ENCODE data around the gene DNAJB13.

DNAJB13 gene

DNA sequence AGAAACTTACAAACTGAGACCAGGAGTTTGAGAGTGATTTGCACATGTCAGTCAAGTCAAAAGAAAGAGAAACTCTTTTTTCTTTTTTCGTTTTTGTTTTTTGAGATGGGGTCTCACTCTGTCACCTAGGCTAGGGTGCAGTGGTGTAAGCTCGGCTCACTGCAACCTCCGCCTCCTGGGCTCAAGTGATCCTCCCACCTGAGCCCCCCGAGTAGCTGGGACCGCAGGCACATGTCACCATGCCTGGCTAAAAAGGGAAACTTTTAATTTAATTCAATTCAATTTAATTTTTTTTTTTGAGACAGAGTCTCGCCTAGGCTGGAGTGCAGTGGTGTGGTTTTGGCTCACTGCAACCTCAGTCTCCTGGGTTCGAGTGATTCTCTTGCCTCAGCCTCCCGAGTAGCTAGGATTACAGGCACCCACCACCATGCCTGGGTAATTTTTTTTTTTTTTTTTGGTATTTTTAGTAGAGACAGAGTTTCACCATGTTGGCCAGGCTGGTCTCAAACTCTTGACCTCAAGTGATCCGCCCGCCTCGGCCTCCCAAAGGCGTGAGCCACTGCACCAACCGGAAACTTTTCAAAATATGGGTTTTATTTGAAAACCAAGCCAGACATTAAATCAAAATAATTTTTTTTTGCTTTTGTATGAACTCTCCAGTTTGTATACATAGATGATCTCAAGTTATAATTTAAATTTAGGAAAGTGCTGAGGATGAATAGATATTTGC lies 48.2 kb downstream of the DNAJB13 start:
- Histone ChIP-seq H3K4me1 (ENCODE audit: control insufficient read depth in 1 of 2, insufficient read depth in 2 of 2, low read length in 2 of 2) (no peaks in the 10 kb centered on the region), H3K9ac (ENCODE audit: low read depth in 1 of 2, low read length in 2 of 2) (no peak overlapping the region), H3K27me3 (ENCODE audit: control insufficient read depth in 1 of 2, insufficient read depth in 2 of 2, low read length in 2 of 2) (no peaks in the 10 kb centered on the region), H3K9me3 (ENCODE audit: control insufficient read depth in 1 of 2, low read length in 2 of 2) (no peaks in the 10 kb centered on the region), H3K4me3 (ENCODE audit: low read depth in 1 of 2, low read length in 2 of 2) (no peak overlapping the region), H3K27ac (ENCODE audit: low read depth, low read length) (no peak overlapping the region), H3K36me3 (ENCODE audit: control insufficient read depth in 1 of 2, insufficient read depth in 2 of 2, low read length in 2 of 2) (peaks cover 0 to 13% of the 10 kb centered on the region in 2 donors)

DNA sequence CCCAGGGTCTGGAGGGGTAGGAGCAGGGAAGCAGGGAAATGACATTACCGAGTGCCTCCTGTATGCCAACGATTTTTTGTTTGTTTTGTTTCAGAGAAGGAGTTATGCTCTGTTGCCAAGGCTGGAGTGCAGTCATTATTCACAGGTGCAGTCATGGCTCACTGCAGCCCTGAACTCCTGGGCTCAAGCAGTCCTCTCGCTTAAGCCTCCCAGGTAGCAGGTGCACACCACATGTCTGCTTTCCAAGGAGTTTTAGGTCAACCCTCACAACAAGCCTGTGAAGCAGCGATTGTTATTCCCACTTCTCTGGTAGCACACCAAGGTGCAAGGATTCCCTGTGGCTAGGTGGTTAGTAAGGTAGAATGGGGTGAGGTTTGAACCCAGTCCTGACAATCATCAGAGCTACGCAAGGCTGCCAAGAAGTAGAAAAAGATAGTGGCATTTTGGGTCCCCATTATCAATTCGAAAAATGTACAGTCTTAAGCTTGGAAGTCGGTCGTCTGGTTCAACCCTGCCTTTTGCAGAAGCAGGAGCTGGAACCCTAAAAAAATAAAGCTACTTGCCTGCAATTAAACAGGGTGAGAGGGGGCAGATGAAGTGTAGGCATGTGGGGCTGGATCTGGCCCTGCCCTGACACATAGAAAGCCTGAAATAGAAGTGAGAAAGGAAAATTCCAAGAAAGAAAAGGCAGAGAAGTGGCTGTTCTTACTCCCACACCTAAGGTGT lies 48.9 kb downstream of the DNAJB13 start:
- Histone ChIP-seq H3K9ac (ENCODE audit: low read depth in 1 of 2, low read length in 2 of 2) (no peak overlapping the region), H3K4me1 (ENCODE audit: control insufficient read depth in 1 of 2, insufficient read depth in 2 of 2, low read length in 2 of 2) (peaks cover 3 to 4% of the 10 kb centered on the region in 2 donors), H3K27me3 (ENCODE audit: control insufficient read depth in 1 of 2, insufficient read depth in 2 of 2, low read length in 2 of 2) (no peaks in the 10 kb centered on the region)

GRCh38 chr11:74000307-74001133 lies 49.7 kb downstream of the DNAJB13 start:
- Histone ChIP-seq H3K27me3 (ENCODE audit: control insufficient read depth in 1 of 2, insufficient read depth in 2 of 2, low read length in 2 of 2) (no peaks in the 10 kb centered on the region), H3K4me1 (ENCODE audit: control insufficient read depth in 1 of 2, insufficient read depth in 2 of 2, low read length in 2 of 2) (peaks cover 9 to 12% of the 10 kb centered on the region in 2 donors), H3K4me3 (ENCODE audit: low read depth in 1 of 2, low read length in 2 of 2) (no peak overlapping the region), H3K9me3 (ENCODE audit: control insufficient read depth in 1 of 2, low read length in 2 of 2) (no peaks in the 10 kb centered on the region), H3K9ac (ENCODE audit: low read depth in 1 of 2, low read length in 2 of 2) (no peak overlapping the region), H3K27ac (ENCODE audit: low read depth, low read length) (no peak overlapping the region), H3K36me3 (ENCODE audit: control insufficient read depth in 1 of 2, insufficient read depth in 2 of 2, low read length in 2 of 2) (peaks cover 0 to 13% of the 10 kb centered on the region in 2 donors)

More for the DNA sequence above, 48.9 kb downstream of the DNAJB13 start:
- Histone ChIP-seq H3K27ac (ENCODE audit: low read depth, low read length) (no peak overlapping the region), H3K4me3 (ENCODE audit: low read depth in 1 of 2, low read length in 2 of 2) (no peak overlapping the region), H3K36me3 (ENCODE audit: control insufficient read depth in 1 of 2, insufficient read depth in 2 of 2, low read length in 2 of 2) (peaks cover 0 to 13% of the 10 kb centered on the region in 2 donors), H3K9me3 (ENCODE audit: control insufficient read depth in 1 of 2, low read length in 2 of 2) (no peaks in the 10 kb centered on the region)

DNA sequence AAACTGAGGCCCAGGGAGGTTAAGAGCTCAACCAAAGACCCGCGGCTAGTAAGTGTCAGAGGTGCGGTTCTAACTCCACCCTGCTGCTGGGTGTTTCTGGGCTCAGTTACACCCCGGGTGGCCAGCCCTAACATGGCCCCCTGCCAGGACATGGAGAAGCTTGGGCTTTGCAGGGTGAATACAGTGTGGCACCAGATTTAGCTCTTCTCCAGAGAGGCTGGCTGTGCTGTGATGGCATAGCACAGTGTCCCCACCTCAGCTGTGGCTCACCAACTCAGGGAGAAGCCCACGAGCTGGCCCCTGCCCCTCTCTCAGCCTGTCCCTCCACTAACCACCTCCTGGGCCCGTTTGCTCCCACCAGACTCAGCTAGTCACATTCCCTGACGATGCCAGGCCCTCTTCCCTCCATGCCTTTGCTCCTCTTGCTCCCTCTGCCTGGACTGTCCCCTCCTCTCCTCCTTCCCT lies 51.0 kb downstream of the DNAJB13 start:
- Histone ChIP-seq H3K9me3 (ENCODE audit: control insufficient read depth in 1 of 2, low read length in 2 of 2) (no peaks in the 10 kb centered on the region), H3K4me3 (ENCODE audit: low read depth in 1 of 2, low read length in 2 of 2) (no peak overlapping the region), H3K27me3 (ENCODE audit: control insufficient read depth in 1 of 2, insufficient read depth in 2 of 2, low read length in 2 of 2) (no peaks in the 10 kb centered on the region), H3K4me1 (ENCODE audit: control insufficient read depth in 1 of 2, insufficient read depth in 2 of 2, low read length in 2 of 2) (peaks cover 16 to 22% of the 10 kb centered on the region in 2 donors), H3K36me3 (ENCODE audit: control insufficient read depth in 1 of 2, insufficient read depth in 2 of 2, low read length in 2 of 2) (peaks cover 0 to 13% of the 10 kb centered on the region in 2 donors), H3K27ac (ENCODE audit: low read depth, low read length) (no peak overlapping the region), H3K9ac (ENCODE audit: low read depth in 1 of 2, low read length in 2 of 2) (no peak overlapping the region)

DNA sequence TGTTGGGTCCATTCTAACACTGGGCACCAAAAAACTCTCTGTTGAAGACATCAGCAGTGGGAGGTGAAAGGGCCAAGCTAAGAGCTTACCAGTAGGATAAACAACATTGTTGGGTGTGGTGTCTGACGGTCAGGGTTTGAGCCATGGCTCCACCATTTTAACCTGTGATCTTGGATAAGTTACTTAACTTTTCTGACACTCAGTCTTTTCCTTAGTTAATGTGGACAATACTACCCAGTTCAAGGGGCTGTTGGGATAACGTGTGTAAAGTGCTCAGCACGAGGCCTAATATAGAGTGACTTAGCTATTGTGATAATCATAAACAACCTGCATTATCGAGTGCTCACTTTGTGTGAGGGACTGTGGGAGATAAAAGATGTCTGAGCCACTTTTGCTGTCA lies 52.0 kb downstream of the DNAJB13 start:
- Histone ChIP-seq H3K27ac (ENCODE audit: low read depth, low read length) (no peak overlapping the region), H3K4me1 (ENCODE audit: control insufficient read depth in 1 of 2, insufficient read depth in 2 of 2, low read length in 2 of 2) (peaks cover 16 to 25% of the 10 kb centered on the region in 2 donors), H3K9me3 (ENCODE audit: control insufficient read depth in 1 of 2, low read length in 2 of 2) (no peaks in the 10 kb centered on the region), H3K36me3 (ENCODE audit: control insufficient read depth in 1 of 2, insufficient read depth in 2 of 2, low read length in 2 of 2) (peaks cover 0 to 13% of the 10 kb centered on the region in 2 donors), H3K9ac (ENCODE audit: low read depth in 1 of 2, low read length in 2 of 2) (no peak overlapping the region), H3K4me3 (ENCODE audit: low read depth in 1 of 2, low read length in 2 of 2) (no peak overlapping the region), H3K27me3 (ENCODE audit: control insufficient read depth in 1 of 2, insufficient read depth in 2 of 2, low read length in 2 of 2) (no peaks in the 10 kb centered on the region)

DNA sequence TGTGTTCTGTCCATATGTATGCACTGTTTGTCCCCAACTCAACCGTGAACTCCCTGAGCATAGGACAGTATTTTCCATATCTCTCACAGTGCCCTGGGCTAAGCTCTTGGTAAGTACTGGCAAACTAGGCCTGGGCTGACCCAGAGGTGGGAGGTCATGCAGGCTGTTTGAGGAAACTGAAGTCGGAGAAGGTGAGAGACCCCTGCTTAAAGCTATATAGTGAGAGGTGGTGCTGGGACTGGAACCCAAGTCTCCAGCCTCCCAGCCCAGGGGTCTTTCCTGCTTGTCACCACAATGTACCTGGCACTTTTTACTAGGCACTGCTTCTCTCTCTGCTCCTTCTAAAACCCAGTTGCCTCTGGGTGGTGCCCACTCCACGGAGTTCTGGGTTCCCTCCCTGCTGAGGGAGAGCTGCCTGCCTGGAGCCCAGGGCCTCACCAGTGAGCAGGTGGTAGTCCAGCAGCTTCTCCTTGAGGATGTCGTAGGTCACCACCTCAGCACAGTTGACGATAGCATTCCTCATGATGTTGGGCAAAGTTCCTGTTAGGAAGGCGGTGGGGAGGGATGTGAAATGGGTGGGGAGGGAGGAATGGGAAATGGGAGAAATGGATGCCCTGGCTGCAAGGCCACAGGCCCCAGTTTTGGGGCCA lies 53.3 kb downstream of the DNAJB13 start:
- no peak overlapping the region for H3K27ac ChIP-seq (ENCODE audit: low read depth, low read length)
- H3K9ac ChIP-seq (ENCODE audit: low read depth in 1 of 2, low read length in 2 of 2) = no peak overlapping the region

DNA sequence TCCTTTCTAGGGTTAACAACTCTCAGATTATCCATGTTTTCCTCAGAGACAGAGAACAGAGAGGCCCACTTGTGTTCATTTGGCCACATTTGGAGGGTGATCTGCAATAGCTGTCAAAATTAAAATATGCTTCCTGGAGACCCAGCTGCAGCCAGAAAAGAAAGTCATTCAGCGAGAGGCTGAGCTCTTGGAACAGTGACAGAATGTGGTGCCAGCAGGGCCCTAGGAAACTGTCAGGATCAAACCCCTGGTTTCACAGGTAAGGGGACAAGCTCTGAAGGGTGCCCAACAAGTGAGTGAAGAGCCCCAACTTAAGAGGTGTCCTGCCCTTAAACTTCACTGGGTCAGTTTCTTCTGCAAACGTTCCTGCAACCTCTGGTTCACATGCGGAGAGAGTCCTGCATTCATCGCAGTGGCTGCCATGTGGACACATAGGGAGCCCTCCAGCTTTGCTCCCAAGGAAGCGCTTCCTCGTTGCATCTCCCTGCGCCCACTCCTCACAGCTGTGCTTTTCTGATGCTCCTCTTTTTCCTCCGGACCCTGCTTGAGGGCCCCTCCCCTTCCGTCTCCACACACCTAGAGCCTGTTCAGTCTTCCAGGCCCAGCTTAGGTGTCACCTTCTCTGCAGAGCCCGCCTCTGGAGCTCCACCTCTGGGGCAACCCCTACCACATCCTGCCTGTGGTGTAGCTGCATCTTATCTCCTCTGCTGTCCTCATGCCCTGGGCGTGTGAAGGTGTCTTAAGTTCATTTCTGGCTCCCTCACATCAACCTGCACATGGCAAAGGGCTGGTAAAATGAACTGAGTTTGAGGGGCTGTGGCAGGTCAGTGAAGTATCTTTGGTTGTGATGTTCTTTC lies 54.2 kb downstream of the DNAJB13 start:
- Histone ChIP-seq H3K9ac (ENCODE audit: low read depth in 1 of 2, low read length in 2 of 2) (no peak overlapping the region), H3K9me3 (ENCODE audit: control insufficient read depth in 1 of 2, low read length in 2 of 2) (no peaks in the 10 kb centered on the region), H3K27ac (ENCODE audit: low read depth, low read length) (no peak overlapping the region), H3K27me3 (ENCODE audit: control insufficient read depth in 1 of 2, insufficient read depth in 2 of 2, low read length in 2 of 2) (no peaks in the 10 kb centered on the region), H3K4me3 (ENCODE audit: low read depth in 1 of 2, low read length in 2 of 2) (peak overlapping the region in 1 of 2 donors; percentile 23), H3K36me3 (ENCODE audit: control insufficient read depth in 1 of 2, insufficient read depth in 2 of 2, low read length in 2 of 2) (peaks cover 0 to 13% of the 10 kb centered on the region in 2 donors), H3K4me1 (ENCODE audit: control insufficient read depth in 1 of 2, insufficient read depth in 2 of 2, low read length in 2 of 2) (peaks cover 27 to 40% of the 10 kb centered on the region in 2 donors)

More for the DNA sequence above, 53.3 kb downstream of the DNAJB13 start:
- peaks cover 21 to 34% of the 10 kb centered on the region in 2 donors for H3K4me1 ChIP-seq (ENCODE audit: control insufficient read depth in 1 of 2, insufficient read depth in 2 of 2, low read length in 2 of 2)
- no peak overlapping the region for H3K4me3 ChIP-seq (ENCODE audit: low read depth in 1 of 2, low read length in 2 of 2)
- H3K9me3 ChIP-seq (ENCODE audit: control insufficient read depth in 1 of 2, low read length in 2 of 2) = no peaks in the 10 kb centered on the region
- peaks cover 0 to 13% of the 10 kb centered on the region in 2 donors for H3K36me3 ChIP-seq (ENCODE audit: control insufficient read depth in 1 of 2, insufficient read depth in 2 of 2, low read length in 2 of 2)
- no peaks in the 10 kb centered on the region for H3K27me3 ChIP-seq (ENCODE audit: control insufficient read depth in 1 of 2, insufficient read depth in 2 of 2, low read length in 2 of 2)

- H3K27me3 ChIP-seq (ENCODE audit: control insufficient read depth in 1 of 2, insufficient read depth in 2 of 2, low read length in 2 of 2) = no peaks in the 10 kb centered on the region
- H3K4me3 ChIP-seq (ENCODE audit: low read depth in 1 of 2, low read length in 2 of 2) = no peak overlapping the region
- no peak overlapping the region for H3K27ac ChIP-seq (ENCODE audit: low read depth, low read length)
- peaks cover 36 to 50% of the 10 kb centered on the region in 2 donors for H3K4me1 ChIP-seq (ENCODE audit: control insufficient read depth in 1 of 2, insufficient read depth in 2 of 2, low read length in 2 of 2)
- no peaks in the 10 kb centered on the region for H3K9me3 ChIP-seq (ENCODE audit: control insufficient read depth in 1 of 2, low read length in 2 of 2)
- peaks cover 0 to 13% of the 10 kb centered on the region in 2 donors for H3K36me3 ChIP-seq (ENCODE audit: control insufficient read depth in 1 of 2, insufficient read depth in 2 of 2, low read length in 2 of 2)
- H3K9ac ChIP-seq (ENCODE audit: low read depth in 1 of 2, low read length in 2 of 2) = no peak overlapping the region
Observed at GRCh38 chr11:74005721-74006517, 55.1 kb downstream of the DNAJB13 start.

Data from duodenal mucosa (tissue), 2 donors.